SK-N-SH treated with all-trans-retinoic acid at 6 μM for 48 hours (cell line): ENCODE measurements around the gene CTBP1.

Experiments
- ATAC-seq: fragments of 200-7000 bp; cut with Tn5 transposase; 3 replicates; pipeline ENCODE4 v1.9.1; 2020; ENCODE audit warnings: mild to moderate bottlenecking, moderate library complexity
- ARNTL ChIP-seq: fragments of 450-650 bp; formaldehyde crosslinking; IDR thresholded peaks from 2 replicates; pipeline ENCODE4 v1.5.0; 2020; ENCODE audit warnings: low read depth, mild to moderate bottlenecking, moderate library complexity, borderline replicate concordance
- CSDC2 ChIP-seq: fragments of 250-450 bp; sonication (Bioruptor Pico); IDR thresholded peaks from 2 replicates; pipeline ENCODE4 v1.5.0; 2020; ENCODE audit warnings: mild to moderate bottlenecking, moderate library complexity
- CSRNP3 ChIP-seq: fragments of 250-450 bp; sonication (Bioruptor Pico); IDR thresholded peaks from 2 replicates; pipeline ENCODE4 v1.5.1; 2021; ENCODE audit warnings: mild to moderate bottlenecking, moderate library complexity
- ESRRG ChIP-seq: fragments of 250-450 bp; sonication (Bioruptor Pico); IDR thresholded peaks from 2 replicates; pipeline ENCODE4 v1.6.1; 2021; ENCODE audit warnings: mild to moderate bottlenecking
- GLIS3 ChIP-seq: fragments of 250-450 bp; sonication (Bioruptor Pico); IDR thresholded peaks from 2 replicates; pipeline ENCODE4 v1.5.0; 2020; ENCODE audit warnings: mild to moderate bottlenecking, moderate library complexity
- ISL1 ChIP-seq: fragments of 250-450 bp; sonication (Bioruptor Pico); IDR thresholded peaks from 2 replicates; pipeline ENCODE4 v2.1.2; 2022; ENCODE audit warnings: mild to moderate bottlenecking, moderate library complexity
- OSR1 ChIP-seq: fragments of 250-450 bp; sonication (Bioruptor Pico); IDR thresholded peaks from 2 replicates; pipeline ENCODE4 v1.8.0; 2022; ENCODE audit warnings: moderate library complexity, mild to moderate bottlenecking, inconsistent platforms
- POU6F1 ChIP-seq: fragments of 250-450 bp; sonication (Bioruptor Pico); IDR thresholded peaks from 2 replicates; pipeline ENCODE4 v1.8.0; 2021; ENCODE audit warnings: low read depth, mild to moderate bottlenecking, moderate library complexity, borderline replicate concordance
- PPARA ChIP-seq: fragments of 250-450 bp; sonication (Bioruptor Pico); IDR thresholded peaks from 2 replicates; pipeline ENCODE4 v1.5.0; 2020; ENCODE audit warnings: mild to moderate bottlenecking, borderline replicate concordance
- RARB ChIP-seq: fragments of 250-450 bp; sonication (Bioruptor Pico); IDR thresholded peaks from 2 replicates; pipeline ENCODE4 v1.8.0; 2021; ENCODE audit warnings: mild to moderate bottlenecking, moderate library complexity
- SNAI2 ChIP-seq: fragments of 250-450 bp; sonication (Bioruptor Pico); IDR thresholded peaks from 2 replicates; pipeline ENCODE4 v1.5.0; 2020; ENCODE audit warnings: mild to moderate bottlenecking, moderate library complexity
- TCF4 ChIP-seq: fragments of 250-450 bp; sonication (Bioruptor Pico); IDR thresholded peaks from 2 replicates; pipeline ENCODE4 v1.8.0; 2021; ENCODE audit warnings: mild to moderate bottlenecking, moderate library complexity, borderline replicate concordance
- TOX ChIP-seq: fragments of 250-450 bp; sonication (Bioruptor Pico); IDR thresholded peaks from 2 replicates; pipeline ENCODE4 v1.8.0; 2021; ENCODE audit warnings: mild to moderate bottlenecking, moderate library complexity, borderline replicate concordance
- ZC3H10 ChIP-seq: fragments of 250-450 bp; sonication (Bioruptor Pico); IDR thresholded peaks from 2 replicates; pipeline ENCODE4 v1.5.1; 2021; ENCODE audit warnings: mild to moderate bottlenecking, moderate library complexity
- ZFP3 ChIP-seq: fragments of 250-450 bp; sonication (Bioruptor Pico); IDR thresholded peaks from 2 replicates; pipeline ENCODE4 v1.5.0; 2020; ENCODE audit warnings: mild to moderate bottlenecking, moderate library complexity
- ZFP30 ChIP-seq: fragments of 450-650 bp; formaldehyde crosslinking; IDR thresholded peaks from 2 replicates; pipeline ENCODE4 v1.5.0; 2022; ENCODE audit warnings: mild to moderate bottlenecking, moderate library complexity
- ZNF565 ChIP-seq: fragments of 450-650 bp; formaldehyde crosslinking; conservative IDR thresholded peaks from 2 replicates; pipeline ENCODE4 v1.5.0; 2020; ENCODE audit warnings: low read depth, mild to moderate bottlenecking, moderate library complexity
- ZNF70 ChIP-seq: fragments of 450-650 bp; formaldehyde crosslinking; IDR thresholded peaks from 2 replicates; pipeline ENCODE4 v1.5.0; 2020; ENCODE audit warnings: mild to moderate bottlenecking, moderate library complexity
- ZNF8 ChIP-seq: fragments of 450-650 bp; formaldehyde crosslinking; IDR thresholded peaks from 2 replicates; pipeline ENCODE4 v1.5.0; 2020; ENCODE audit warnings: mild to moderate bottlenecking, moderate library complexity
- TF ChIP-seq, protein P1 (sequence below): fragments of 250-450 bp; sonication (Bioruptor Pico); IDR thresholded peaks from 2 replicates; pipeline ENCODE4 v1.5.0; 2020; ENCODE audit warnings: mild to moderate bottlenecking, moderate library complexity
- TF ChIP-seq, protein P2 (sequence below): fragments of 250-450 bp; sonication (Bioruptor Pico); IDR thresholded peaks from 2 replicates; pipeline ENCODE4 v1.8.0; 2020; ENCODE audit warnings: mild to moderate bottlenecking, moderate library complexity, borderline replicate concordance
- TF ChIP-seq, protein P3 (sequence below): fragments of 250-450 bp; sonication (Bioruptor Pico); IDR thresholded peaks from 2 replicates; pipeline ENCODE4 v1.5.1; 2020; ENCODE audit warnings: low read depth, mild to moderate bottlenecking, moderate library complexity

Gene CTBP1

DNA sequence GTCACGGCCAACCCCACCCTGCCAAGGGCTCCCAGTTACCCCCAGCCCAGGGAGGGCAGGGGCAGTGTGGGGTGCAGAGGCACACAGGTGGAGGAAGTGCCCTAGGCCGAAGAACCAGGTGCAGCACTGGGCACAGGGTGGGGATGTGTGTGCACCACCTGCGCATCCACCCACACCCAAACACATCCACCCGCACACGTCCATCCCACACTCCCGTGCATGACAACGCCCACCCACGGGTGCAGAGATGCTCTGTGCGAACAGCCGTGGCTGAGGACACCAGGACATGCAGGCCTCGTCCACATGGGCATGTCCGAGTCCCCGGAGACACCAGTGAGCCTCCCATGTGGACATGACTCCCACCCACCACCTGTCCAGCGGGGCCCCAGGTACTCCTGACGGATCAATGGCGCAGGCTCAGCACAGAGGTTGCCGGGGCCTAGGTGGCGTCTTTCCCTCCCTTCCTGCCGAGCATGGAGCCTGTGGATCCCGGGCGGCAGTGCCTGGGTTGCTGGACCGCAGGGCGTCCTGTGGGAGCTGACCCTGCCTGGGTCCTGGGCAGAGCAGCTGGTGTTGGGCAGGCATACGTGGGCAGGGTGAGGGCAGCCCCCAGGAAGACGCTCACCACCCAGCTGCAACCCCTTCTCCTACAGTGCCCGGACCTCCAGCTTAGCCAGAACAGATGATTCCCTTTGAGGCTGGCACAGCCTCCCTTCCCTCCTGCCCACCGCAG lies 19.6 kb downstream of the CTBP1 start (continued):
- TF ChIP-seq POU6F1 (CRISPR knock-in tag) (no peak), ZNF8 (no peak), ESRRG (no peak)
- TF ChIP-seq, all 23 proteins: peak for 0

DNA sequence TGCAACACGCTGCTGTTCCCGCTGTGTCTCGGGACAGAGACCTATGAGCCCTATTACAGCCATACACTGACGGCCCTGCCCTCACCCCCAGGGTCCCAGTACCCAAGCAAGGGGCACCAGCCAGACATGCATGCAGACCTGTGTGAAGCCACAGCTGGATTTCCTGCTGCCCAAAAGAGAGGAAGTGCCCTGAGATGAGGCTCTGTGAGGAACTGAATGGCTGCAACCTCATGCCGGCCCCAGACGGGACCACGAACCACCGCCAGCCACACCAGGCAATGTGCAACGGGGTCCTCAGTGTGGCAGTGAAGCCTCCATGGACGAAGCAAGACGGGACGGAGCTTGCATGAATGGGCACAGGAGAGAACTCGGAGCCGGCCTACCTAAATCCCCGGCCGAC lies 21.1 kb downstream of the CTBP1 start:
- no peak for ATAC-seq
- TF ChIP-seq, protein P1, sequence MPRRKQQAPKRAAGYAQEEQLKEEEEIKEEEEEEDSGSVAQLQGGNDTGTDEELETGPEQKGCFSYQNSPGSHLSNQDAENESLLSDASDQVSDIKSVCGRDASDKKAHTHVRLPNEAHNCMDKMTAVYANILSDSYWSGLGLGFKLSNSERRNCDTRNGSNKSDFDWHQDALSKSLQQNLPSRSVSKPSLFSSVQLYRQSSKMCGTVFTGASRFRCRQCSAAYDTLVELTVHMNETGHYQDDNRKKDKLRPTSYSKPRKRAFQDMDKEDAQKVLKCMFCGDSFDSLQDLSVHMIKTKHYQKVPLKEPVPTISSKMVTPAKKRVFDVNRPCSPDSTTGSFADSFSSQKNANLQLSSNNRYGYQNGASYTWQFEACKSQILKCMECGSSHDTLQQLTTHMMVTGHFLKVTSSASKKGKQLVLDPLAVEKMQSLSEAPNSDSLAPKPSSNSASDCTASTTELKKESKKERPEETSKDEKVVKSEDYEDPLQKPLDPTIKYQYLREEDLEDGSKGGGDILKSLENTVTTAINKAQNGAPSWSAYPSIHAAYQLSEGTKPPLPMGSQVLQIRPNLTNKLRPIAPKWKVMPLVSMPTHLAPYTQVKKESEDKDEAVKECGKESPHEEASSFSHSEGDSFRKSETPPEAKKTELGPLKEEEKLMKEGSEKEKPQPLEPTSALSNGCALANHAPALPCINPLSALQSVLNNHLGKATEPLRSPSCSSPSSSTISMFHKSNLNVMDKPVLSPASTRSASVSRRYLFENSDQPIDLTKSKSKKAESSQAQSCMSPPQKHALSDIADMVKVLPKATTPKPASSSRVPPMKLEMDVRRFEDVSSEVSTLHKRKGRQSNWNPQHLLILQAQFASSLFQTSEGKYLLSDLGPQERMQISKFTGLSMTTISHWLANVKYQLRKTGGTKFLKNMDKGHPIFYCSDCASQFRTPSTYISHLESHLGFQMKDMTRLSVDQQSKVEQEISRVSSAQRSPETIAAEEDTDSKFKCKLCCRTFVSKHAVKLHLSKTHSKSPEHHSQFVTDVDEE (CRISPR knock-in tag) = no peak
- TF ChIP-seq GLIS3 (CRISPR knock-in tag) (no peak), ESRRG (no peak), ZNF8 (no peak), OSR1 (no peak), ZNF70 (CRISPR knock-in tag) (no peak), SNAI2 (CRISPR knock-in tag) (no peak), POU6F1 (CRISPR knock-in tag) (no peak), ZFP3 (CRISPR knock-in tag) (no peak), ISL1 (CRISPR knock-in tag) (no peak), ZNF565 (no peak), TCF4 (CRISPR knock-in tag) (no peak), ZFP30 (CRISPR knock-in tag) (no peak), ARNTL (CRISPR knock-in tag) (no peak), CSRNP3 (CRISPR knock-in tag) (no peak), ZC3H10 (CRISPR knock-in tag) (no peak), CSDC2 (CRISPR knock-in tag) (no peak), TOX (CRISPR knock-in tag) (no peak)
- TF ChIP-seq, protein P2, sequence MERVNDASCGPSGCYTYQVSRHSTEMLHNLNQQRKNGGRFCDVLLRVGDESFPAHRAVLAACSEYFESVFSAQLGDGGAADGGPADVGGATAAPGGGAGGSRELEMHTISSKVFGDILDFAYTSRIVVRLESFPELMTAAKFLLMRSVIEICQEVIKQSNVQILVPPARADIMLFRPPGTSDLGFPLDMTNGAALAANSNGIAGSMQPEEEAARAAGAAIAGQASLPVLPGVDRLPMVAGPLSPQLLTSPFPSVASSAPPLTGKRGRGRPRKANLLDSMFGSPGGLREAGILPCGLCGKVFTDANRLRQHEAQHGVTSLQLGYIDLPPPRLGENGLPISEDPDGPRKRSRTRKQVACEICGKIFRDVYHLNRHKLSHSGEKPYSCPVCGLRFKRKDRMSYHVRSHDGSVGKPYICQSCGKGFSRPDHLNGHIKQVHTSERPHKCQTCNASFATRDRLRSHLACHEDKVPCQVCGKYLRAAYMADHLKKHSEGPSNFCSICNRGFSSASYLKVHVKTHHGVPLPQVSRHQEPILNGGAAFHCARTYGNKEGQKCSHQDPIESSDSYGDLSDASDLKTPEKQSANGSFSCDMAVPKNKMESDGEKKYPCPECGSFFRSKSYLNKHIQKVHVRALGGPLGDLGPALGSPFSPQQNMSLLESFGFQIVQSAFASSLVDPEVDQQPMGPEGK = no peak
- TF ChIP-seq, protein P3, sequence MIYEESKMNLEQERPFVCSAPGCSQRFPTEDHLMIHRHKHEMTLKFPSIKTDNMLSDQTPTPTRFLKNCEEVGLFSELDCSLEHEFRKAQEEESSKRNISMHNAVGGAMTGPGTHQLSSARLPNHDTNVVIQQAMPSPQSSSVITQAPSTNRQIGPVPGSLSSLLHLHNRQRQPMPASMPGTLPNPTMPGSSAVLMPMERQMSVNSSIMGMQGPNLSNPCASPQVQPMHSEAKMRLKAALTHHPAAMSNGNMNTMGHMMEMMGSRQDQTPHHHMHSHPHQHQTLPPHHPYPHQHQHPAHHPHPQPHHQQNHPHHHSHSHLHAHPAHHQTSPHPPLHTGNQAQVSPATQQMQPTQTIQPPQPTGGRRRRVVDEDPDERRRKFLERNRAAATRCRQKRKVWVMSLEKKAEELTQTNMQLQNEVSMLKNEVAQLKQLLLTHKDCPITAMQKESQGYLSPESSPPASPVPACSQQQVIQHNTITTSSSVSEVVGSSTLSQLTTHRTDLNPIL (CRISPR knock-in tag) = no peak

DNA sequence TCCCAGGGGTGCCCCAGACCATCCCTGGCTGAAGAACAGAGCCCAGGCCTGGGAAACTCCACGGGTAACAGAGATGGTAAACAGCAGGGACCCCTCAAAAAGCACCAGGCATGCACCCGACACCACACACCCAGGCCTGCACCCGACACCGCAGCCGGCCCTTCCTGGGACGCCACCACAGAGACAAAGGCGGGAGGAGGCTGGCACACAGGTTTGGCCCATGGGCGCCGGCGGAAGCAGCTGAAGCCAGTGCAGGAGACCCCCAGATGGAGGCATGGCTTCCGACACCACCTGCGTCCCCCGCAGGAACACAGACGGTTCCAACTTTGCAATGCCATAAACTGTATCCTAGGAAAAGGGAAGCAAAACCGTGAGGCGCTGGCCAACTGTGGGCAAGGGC lies 22.3 kb downstream of the CTBP1 start:
- no peak for ATAC-seq
- TF ChIP-seq PPARA (CRISPR knock-in tag) (no peak), ISL1 (CRISPR knock-in tag) (no peak), RARB (CRISPR knock-in tag) (no peak), ZNF8 (no peak), SNAI2 (CRISPR knock-in tag) (no peak), ARNTL (CRISPR knock-in tag) (no peak)
- TF ChIP-seq, protein P1 (CRISPR knock-in tag) = no peak
- TF ChIP-seq, protein P2 = no peak
